Esophagus squamous epithelium (tissue), 4 donors: Measurements from ENCODE around the gene TIE1.

Experiments
- CTCF ChIP-seq, 6 experiments: fragments of 450-650 bp in 4 of 6; fragments of 200-600 bp in 2 of 6; sonication (generic) in 2 of 6; IDR thresholded peaks; one replicate each; pipeline ENCODE4 v1.5.1; 2016 to 2019; ENCODE audit warnings: antibody characterized with exemption in 6 of 6, mild to moderate bottlenecking in 4 of 6, moderate library complexity in 4 of 6
- POLR2A ChIP-seq, 4 donors: fragments of 450-650 bp; IDR thresholded peaks; one replicate each; pipeline ENCODE4 v1.6.1; 2017; ENCODE audit warnings: antibody characterized with exemption in 4 of 4, mild to moderate bottlenecking in 4 of 4, moderate library complexity in 3 of 4

GRCh38 chr1:43271186-43272118, 29.3 kb upstream of the TIE1 start:
- TF ChIP-seq POLR2A (IDR thresholded peaks at IDR 0.05): no peak
- TF ChIP-seq CTCF (IDR thresholded peaks at IDR 0.05): no peak
